GM20431 (cell line): ENCODE data around the gene STK32C.

ENCODE experiments used
- in situ Hi-C: fragments of 300-500 bp; cut with MseI, MboI; formaldehyde crosslinking; loops from one replicate; pipeline ENCODE4 v1.15.0; 2020; ENCODE audit warnings: low sequenced_read_pairs; ENCODE audit not compliant: unreplicated experiment

Gene STK32C

DNA sequence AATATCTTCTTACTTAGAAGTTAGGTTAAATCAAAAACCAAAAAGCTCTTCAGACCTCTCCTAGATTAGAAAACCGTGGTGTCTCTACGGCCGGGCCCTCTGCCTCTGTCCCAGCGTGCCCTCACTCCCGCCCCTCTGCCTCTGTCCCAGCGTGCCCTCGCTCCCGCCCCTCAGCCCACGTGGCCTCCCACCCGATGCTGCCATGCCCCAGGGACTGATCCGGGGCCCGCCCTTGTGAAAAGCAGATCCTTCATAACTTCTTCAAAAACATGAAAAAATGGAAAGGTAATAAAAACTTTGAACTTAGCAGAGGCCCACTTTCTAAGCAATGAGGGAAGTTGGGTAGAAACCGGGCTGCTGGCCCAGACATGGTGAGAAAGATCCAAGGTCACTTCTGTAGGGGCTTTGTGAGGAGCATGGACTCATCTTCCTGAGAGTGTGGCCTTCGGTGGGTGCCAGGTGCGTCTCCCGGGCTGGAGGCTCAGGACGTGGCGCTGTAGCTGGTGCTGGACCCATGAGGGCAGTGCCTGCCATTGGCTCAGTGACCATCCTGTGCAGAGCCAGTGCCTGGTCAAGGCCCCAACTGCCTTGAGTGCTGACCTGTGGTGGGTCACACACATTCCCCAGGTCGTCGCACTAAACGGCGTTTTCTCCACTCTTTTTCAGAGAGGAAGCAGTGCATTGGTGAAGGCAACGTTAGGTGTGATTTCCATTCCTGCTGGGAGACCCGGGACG, 125.9 kb downstream of the STK32C start:
- in situ Hi-C loops: no loop called here

DNA sequence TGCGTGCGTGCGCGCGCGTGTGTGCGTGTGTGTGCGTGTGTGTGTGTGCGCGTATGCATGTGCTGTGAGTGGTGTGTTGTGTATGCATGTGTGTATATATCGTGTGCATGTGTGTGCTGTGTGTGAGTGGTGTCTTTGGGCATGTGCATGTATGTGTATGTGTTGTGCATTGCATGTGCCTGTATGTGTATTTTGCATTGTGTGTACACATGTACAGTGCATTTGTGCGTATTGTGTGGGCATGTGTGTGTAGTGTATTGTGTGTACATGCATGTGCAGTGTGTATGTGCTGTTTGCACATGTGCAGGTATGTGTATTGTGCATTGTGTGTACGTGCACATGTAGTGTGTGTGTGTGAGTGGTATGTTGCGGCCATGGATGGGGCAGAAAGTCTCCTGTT, 127.0 kb downstream of the STK32C start:
- in situ Hi-C loops: no loop called here

DNA sequence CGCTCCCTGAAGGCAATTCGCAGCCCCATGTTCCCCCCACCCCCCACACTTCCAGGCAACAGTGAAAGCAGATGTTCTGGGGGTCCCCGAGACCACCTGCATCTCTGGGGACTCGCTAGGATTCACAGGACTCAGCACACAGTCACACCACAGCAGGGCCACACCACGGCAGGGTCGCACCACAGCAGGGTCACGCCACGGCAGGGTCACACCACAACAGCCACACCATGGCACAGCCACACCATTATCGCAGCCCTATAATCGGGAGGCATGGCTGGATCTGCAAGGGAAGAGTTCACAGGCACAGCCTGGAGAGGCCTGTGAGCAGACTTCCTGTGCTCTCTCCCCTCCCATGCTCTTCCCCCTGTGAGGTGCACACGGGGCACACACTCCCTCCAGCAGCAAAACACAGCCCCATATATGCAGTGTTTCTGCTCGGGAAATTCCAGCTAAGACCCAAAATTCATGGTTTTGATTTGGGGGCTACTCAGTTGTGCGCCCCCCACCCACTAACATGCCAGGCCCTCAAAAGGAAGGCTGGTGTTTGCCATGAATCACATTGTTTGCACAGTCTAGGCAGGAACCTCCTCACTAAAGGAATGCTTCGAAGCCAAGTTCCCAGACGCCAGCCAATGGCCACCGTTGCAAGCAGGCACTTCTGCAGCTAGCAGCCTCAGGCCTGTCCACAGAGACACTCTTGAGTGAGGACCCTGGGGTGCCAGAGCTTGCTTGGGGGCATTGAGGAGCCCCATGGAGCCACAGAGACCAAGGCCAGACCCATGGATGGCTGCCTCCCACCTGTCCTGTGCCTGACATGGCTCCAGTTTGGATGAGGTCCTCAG, 128.0 kb downstream of the STK32C start:
- in situ Hi-C loops: no loop called here

DNA sequence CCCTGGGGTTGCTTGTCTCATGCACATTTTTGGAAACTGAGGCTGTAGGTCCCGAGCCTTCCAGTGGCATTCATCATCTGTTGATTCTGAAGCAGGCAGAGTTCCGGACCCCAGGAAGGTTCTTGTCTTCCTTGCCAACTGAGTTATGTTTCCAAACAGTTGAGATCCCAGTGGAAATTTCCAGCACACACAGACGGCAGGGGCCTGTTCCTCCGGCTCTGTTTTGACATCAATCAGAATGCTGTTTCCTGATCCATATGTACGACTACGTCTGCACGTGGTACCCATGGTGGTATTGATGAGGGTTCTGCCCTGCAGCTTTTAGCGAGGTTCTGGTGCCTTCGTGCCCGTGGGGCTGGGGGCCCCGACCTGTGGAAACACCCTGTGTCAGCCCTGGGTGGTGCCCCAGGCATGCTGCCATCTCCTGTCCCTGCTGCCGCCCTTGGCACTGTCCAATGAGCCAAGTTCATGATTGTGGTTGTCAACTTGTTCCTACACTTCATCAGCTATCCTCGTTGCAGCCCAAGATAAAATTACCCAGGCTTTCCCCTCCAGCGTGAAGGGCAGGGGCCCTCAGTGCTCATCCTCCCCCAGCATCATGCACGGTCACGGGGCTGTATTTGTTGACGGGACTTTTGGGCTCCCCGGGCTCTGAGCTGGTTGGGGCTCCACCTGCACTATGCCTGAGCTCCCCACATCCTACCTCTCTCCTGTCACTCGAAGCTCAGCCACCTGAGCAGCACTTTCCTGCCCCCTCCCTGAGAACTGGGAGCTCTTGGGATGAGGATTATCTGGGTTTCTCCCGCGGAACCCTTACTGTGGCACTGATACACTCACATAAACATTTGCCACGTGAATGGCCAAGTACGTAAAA, 128.8 kb downstream of the STK32C start:
- in situ Hi-C loops: no loop called here

DNA sequence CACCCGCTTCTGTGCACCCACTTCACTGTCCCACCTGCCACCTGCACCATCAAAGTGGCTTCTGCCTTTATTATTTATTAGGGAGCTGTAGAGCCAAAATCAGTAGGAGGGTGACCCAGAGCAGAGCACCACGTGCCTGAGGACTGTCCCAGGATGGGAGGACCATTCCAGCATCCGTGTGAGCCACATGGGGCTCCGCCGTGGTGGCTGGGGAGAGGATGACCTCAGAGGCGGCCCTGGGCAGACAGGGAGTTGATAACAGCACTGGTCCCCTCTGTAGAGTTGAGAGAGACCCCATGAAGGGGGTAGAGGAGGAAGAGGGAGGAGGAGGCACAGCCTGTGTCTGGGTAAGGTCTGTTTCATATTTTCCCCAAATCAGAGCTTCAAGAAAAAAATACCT, 129.7 kb downstream of the STK32C start:
- in situ Hi-C loops: no loop called here

DNA sequence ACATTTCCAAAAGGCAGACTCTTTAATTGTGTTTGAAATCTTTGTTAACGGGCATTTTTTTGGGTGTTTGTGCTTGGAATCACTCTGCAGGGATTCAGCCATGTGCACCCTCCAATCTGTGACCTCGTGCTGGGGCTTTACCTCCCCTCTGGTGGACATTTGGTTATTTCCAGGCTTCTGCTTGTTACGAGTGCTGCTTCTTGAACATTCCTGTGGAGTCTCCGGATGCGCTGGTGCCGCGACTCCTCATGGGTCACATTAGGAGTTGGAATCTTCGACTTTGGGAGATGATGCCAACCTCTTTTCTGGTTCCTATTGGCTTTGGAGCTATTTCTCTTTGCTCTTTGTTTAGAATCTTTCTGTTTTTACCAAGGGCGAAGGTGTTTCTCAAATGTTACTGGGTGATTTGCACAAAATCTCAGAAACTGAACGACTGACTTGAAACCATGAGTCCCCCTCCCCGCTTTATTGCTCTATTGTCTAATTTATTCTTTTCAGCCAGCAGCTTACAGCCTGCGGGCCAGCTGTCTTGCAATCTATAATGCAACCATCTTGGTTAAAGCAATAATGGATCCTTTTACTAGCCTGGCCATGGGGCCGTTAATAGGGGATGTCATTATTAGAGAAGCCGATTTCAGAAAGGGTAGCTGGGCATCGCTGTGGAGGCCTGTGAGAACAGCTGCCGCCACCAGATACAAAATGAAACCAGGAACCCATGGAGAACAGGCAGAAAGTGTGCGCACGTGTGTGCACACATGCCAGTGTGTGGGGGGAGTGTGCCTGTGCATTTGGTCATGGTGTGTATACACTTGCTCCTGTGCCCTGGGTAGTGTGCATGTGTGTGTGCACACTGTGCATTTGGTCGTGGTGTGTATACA, 130.9 kb downstream of the STK32C start:
- in situ Hi-C loops: no loop called here

DNA sequence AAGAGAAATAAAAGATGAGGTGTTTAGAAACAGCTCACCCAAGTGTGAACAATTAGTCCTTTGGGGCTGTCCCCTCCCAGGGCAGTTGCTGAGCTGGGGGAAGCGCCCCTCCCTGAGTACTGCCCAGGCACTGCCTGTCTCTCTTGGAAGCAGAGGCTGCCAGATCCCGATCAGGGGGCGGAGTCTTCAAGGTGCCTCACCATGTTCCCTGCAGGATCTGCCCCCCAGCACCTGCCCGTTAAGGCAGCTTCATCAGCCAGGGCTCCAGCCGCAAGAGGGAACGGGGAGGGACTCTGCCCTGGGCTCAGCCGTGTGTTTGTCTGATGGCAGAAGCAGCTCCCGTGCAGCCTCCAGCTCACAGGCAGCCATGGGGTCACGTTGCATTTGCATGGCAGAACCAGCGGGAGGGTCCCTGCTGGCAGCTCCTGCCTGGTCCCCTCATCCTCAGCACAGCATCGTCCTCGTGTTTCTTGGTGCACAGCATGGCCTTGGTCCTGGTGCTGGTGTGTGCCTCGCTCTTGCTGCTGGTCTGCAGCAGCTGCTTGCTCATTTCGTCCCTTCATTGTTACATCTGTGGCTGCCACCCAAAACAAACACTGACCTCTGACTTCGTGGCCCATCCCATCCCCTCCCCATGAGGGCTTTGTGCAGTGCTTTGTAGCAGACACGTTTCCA, 131.7 kb downstream of the STK32C start:
- in situ Hi-C loops: no loop called here

DNA sequence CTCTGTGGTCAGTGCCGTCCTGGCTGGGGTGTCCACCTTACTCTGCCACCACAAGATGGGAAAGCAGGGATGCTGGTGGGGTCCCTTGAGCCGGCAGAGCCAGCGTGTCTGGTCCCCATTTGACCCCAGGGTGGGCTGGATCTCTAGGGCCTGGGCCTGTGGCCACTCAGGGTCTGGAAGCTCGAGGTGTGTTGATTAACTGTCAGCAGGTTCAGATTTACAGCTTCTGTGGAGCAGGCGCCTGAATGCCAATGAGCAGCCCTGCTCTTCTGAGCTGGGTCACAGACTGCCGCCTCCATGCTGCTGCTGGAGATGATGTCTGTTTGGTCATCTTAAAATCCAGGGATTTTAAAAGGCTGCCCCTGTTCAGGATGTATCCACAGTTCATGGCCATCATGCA, 132.3 kb downstream of the STK32C start:
- in situ Hi-C loops: no loop called here

DNA sequence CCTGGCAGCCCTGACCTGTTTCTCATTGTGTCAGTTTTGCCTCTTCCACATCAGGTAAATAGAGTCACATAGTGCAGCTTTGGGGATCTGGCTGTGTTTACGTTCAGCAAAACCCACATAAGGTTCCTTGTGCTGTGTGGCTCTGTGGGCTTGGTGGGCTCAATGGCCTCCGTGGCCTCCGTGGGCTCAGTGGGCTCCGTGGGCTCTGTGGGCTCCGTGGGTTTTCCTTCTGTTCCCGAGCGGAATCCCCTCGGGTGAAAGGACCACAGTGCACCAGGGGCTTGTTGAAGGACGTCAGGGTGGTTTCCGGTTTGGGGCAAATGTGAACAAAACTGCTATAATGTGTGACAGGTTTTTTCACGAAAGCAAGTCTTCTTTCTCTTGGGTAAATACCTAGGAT, 133.5 kb downstream of the STK32C start:
- in situ Hi-C loops: no loop called here

DNA sequence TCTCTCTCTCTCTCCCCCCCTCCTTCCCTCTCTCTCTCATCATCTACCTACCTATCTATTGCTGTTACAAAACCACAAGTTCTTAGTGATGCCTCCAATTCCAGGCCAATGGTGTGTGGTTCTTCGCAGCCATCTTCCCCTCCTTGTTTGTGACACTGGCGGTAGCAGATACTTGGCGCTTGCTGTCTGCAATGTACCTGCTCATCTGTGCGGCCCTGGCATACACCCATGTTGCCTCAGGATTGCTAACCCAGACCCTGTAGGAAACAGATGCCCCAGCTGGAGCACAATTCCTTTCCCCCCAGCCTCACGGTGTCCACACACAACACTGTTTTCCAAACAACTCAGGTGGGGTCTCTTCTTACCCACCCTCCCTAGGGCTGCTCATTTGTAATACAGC, 134.6 kb downstream of the STK32C start:
- in situ Hi-C loops: no loop called here

DNA sequence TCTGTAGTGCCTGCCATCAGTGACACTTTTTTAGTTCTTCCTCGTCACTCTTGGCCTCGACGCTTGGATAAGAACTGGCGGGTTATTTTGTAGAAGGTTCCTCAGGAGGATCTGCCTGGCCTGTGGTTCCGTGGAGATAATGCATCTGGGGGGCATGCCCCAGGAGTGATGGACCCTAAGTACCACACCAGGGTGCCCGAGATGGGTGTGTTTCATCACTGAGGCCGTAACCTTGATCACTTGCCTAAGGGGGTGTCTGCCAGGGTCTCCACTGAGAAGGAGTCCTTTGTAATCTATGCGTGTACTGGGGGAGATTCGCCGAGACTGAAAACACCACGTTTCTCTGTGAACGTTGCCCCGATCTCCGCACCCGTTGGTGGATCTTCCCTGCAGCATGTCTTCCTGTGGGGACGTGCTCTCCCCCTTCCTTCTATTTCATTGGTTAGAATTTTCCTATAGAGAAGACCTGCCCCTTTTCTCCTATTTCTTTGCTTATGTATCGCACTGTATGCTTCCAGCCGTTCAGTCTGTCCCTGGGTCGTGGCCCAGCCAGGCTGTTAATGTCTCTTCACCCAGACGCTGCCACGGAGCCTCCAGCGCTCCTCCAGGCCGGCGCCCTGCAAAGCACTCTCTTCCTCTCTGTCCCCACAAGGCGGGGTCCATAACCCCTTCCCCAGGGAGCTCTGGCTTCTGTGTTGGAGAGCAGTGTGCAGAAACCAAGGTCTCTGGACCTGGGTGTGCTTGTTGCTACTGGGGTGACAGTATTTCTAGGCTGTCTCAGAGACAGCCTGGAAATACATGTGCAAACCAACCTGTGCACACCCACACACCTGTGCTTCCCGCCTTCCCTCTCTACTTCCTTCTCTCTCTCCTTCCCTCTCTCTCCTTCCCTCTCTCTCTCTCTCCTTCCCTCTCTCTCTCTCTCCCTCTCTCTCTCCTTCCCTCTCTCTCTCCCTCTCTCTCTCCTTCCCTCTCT, 135.4 kb downstream of the STK32C start:
- in situ Hi-C loops: no loop called here

DNA sequence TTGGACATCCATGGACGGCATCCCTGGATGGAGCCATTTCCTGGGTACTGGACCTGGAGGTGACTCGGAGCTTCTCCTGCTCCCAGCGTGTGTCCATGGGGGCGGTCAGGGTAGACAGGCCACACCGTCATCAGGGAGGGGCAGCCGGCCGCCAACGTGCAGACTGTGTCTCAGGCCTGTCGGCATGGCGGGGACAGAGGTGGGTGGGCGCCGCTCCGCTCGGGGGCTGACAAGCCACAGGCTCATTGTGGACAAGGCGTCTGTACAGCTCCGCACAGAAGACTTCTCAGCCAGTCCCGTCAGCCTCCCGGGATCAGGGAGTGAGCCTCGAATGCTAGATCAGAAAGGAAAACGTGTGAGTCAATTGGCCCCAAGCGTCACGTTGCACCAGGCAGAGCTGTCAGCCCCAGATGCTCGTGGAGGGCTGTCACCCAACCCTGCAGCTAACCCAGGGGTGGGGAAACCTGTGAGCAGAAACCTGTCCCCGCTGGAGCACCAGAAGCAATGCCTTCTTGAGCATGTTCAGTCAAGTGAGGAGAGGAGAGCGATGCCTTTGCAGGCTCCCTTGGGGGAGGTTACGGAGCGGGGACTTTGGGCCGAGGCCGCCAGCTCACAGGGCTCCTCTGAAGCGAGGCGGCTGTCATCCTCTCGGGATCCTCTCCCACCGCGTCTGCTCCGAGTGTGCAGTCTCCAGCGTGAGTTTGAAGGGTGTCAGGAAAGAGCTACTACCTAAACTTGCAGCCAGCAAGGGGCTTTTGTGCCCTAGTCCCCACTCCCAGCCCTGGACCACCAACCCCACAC, 137.0 kb downstream of the STK32C start:
- in situ Hi-C loops: no loop called here

DNA sequence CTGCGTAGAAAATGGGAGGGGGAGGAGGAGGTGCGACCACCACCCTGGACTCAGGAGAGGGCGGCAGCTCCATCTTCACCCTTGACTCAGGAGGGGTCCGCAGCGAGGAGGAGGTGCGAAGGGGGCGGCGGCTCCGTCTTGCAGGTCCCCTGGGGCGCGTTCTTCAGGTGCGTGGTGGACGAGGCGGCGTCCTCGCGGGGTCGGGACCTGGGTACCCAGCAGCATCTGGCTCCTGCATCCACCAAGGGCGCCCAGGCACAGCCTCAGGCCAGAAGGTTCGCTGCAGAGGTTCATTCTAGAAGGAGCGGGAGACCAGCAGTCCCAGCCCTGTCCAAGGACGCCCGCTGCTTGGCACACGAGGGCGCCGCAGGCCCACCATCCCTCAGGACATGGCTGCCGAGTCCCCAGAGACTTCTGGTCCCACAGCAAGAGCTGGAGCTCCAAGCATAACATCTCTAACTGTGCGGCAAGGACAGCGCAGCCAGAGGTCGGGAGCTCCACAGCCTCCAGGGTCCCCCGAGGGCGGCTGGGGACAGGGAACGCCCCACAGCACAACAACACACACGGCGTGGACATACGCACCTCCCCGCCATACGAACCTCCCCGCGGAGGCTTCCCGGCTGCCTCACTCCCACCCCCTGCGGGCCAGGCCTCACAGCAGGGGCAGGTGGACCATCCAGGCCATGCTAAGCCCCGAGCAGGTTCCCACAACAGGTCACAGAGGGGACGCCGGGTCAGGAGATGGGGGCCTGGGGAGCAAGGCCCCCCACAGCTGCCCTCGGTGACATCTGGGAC, 137.8 kb downstream of the STK32C start:
- in situ Hi-C loops: no loop called here

DNA sequence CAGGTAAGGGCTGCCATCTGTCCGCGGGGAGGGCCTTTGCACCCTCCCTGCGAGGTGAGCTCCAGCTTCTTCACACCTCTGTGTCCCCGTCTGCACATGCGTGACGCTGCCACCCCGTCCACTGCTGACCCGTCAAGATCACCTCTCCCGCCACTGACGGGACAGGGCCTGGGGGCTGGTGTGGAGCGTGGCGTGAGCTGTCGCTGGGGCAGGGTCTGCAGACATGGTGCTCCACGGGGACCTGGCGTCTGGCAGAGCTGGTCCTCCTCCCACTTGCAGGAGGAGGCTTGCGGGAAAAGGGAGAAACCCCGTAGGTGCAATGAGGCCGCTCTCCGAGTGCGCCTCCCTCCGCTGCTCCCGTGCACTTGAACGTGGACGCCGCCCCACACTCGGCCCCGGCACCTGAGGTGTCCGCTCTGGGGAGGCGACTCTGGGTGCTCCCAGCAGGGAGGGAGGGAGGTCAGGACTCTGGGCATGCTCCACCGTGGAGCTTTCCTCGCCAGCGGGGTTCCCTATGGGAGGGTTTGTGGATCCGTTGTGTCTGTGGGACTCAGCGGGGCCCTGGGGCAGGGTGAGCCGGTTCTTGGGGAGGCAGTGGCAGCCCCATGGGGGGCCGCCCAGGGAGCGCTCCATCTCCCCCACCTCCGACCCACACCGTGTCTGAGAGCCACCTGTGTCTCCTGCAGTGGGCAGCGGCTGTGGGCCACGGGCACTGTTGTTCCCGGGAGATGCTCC, 138.6 kb downstream of the STK32C start:
- in situ Hi-C loops: no loop called here

DNA sequence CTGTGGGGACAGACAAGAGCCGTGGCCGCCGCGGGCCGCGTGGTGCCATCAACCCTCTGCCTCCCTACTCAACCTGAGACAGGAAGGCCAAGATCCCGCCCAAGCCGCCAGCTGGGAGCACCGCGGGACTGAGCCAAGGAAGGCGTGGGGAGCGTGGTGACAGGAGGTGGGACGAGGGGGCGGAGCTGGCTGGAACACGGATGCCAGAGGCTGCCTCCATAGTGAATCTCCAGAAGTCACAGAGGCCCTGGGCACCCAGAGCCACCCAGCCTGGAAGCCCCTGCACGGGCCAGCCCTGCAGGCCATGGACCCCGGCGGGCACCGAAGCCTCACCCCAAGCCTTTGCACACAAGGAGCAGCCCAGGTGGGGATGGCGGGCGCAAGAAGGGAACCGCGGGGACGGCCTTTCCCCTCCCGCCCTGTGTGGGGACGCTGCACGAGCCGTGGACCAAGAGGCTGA, 139.1 kb downstream of the STK32C start:
- in situ Hi-C loops: no loop called here

DNA sequence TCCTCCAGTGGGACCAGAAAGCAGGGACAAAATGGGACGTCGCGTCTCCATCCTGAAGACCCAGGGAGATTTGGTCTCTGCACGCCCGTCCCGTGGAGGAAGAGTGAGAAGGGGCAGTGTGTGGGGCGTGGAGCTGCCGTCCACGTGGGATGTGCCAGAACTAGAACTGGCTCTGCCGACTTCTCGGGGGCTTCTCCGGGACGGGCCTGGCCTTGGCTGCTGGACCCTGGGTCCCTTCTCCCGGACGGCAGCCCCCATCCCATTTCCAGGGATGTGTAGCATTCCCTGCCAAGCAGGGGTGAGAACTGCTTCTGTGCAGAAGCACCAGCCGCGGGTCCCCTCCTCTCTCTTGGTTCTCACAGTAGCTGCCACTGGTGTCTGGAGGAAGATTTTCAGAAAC, 139.8 kb downstream of the STK32C start:
- in situ Hi-C loops: no loop called here
